HFF-Myc (cell line): ENCODE measurements around the gene ZBTB37.

Experiments used
- DNase-seq: peaks from one replicate; pipeline ENCODE4 v3.0.0-alpha.2; 2011; ENCODE audit warnings: low read depth; ENCODE audit errors: extremely low read depth
- H3K4me3 ChIP-seq: replicated peaks from 2 replicates; pipeline ENCODE4 v1.5.1; 2011; ENCODE audit warnings: low read depth, mild to moderate bottlenecking, control low read depth, low read length
- TF ChIP-seq, protein P1 (sequence below): IDR thresholded peaks from 2 replicates; pipeline ENCODE4 v1.5.1; 2012; ENCODE audit warnings: mild to moderate bottlenecking, low read depth, low read length, control low read depth; ENCODE audit errors: missing control alignments

The ZBTB37 gene

DNA sequence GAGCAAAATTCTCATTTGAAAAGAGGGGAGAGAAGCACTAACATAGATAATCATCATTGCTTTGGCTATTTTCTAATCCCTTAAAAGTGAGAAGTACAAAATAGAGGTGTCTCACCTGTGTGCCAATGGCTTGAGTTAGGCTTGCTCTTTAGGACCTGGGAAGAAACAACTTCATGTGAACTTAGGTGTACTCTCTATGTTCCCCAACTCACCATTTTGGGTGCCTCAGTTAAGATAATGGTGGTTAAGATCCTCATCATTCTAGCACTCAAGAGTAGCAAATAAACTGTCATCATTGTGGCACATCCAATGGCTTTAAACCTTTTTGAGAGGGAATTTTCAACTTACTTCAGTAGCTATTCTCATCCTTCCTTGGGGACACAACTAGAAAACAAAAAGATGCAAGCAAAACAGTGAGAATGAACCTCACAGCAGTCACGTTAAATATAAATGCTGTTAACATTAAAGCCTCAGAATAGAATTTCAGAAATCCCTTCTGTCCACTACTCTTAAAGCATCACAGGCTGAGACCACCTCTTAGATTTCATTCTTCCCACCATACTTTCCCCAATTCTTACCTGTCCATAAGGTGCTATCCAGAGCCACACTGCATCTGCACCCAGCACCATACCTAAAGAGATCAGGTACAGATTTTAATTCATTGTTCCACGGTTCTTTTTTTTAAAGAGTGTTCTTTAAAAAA is 1.6 kb upstream of the ZBTB37 start:
- TF ChIP-seq, protein P1, sequence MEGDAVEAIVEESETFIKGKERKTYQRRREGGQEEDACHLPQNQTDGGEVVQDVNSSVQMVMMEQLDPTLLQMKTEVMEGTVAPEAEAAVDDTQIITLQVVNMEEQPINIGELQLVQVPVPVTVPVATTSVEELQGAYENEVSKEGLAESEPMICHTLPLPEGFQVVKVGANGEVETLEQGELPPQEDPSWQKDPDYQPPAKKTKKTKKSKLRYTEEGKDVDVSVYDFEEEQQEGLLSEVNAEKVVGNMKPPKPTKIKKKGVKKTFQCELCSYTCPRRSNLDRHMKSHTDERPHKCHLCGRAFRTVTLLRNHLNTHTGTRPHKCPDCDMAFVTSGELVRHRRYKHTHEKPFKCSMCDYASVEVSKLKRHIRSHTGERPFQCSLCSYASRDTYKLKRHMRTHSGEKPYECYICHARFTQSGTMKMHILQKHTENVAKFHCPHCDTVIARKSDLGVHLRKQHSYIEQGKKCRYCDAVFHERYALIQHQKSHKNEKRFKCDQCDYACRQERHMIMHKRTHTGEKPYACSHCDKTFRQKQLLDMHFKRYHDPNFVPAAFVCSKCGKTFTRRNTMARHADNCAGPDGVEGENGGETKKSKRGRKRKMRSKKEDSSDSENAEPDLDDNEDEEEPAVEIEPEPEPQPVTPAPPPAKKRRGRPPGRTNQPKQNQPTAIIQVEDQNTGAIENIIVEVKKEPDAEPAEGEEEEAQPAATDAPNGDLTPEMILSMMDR: no peak
- no peak for DNase-seq
- peak overlapping the region; percentile 84 for H3K4me3 ChIP-seq

DNA sequence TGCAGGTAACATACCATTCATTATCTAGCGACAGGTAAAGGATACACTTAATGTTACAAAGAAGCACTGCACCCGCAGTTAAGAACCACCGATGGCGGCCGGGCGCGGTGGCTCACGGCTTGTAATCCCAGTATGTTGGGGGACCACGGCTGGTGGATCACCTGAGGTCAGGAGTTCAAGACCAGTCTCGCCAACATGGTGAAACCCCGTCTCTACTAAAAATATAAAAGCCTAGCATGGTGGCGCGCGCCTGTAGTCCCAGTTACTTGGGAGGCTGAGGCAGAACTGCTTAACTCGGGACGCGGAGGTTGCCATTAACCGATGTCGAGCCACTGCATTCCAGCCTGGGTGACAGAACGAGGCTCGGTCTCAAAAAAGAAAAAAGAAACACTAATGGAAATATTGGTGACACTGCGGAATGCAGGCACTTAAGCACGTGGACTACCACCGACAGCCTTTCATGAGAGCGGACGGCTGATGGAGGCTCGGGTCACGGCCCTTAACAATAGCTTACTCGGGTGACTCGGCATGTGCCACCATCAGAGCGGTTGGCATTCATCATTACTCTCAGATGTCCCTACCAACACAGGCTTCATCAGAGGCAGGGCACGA is 933 bp upstream of the ZBTB37 start:
- H3K4me3 ChIP-seq: peak overlapping the region; percentile 84
- DNase-seq: no peak
- TF ChIP-seq, protein P1: no peak

DNA sequence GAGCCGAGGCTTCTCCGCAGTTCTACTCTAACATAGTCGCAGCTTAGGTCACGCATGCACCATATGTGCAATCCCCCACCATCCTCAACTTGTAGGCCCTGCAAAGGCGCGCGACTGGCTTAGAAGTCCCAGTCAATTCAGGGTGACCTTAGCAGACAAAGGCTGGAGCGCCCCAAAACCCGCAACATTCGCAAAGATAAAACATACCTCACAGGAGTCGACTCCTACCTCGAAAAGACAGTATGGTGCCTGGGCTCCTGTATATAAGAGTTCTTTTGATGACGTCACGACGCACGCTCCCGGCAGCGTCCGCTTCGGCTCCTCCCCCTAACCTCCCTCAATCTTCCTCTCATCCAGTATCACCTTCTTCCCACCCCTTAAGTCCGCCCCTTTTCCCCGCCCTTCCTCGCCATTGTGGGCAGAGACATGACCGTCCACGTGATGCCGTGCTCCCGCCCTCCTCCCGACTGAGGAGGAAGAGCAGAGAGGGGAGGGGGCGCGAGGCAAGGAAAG is 371 bp upstream of the ZBTB37 start, which contains the start of gene GAS5:
TSS of gene GAS5 (minus strand) at position 237 of the 513 bp plus-strand sequence.
- peak within 1 kb of the TSS; percentile 84 for H3K4me3 ChIP-seq
- DNase-seq: peak; percentile 99
- TF ChIP-seq, protein P1: no peak

DNA sequence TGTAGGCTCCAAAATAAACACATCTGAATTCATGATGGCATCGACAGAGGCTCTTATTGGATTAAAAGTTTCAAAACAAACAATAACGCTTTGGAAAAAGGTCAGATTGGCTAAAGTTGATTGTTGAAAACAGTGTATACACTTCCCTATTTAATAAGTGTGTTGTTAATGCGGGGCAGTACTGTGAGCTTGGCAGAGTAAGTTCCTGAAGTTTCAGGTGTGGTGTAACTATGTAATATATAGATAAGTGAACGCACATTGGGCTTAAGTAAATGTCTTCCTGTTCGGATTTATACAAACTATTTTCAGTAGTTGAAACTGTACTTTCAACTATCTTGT is 810 bp downstream of the ZBTB37 start:
- TF ChIP-seq, protein P1: no peak
- no peak for DNase-seq
- peak overlapping the region; percentile 84 for H3K4me3 ChIP-seq

DNA sequence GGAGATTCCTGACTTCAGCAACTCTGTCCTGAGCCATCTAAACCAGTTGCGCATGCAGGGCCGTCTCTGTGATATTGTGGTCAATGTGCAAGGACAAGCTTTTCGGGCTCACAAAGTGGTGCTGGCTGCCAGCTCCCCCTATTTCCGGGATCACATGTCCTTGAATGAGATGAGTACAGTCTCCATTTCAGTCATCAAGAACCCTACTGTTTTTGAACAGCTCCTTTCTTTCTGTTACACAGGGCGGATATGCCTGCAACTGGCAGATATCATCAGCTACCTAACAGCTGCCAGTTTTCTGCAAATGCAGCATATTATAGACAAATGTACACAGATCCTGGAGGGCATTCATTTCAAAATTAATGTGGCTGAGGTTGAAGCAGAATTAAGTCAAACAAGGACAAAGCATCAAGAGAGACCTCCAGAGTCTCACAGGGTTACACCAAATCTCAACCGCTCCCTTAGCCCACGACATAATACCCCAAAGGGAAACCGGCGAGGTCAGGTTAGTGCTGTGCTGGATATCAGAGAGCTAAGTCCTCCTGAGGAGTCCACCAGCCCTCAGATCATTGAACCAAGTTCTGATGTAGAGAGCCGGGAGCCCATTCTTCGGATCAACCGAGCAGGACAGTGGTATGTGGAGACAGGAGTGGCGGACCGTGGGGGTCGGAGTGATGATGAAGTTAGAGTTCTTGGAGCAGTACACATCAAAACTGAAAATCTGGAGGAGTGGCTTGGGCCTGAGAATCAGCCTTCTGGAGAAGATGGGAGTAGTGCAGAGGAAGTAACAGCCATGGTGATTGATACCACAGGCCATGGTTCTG is 2.3 kb downstream of the ZBTB37 start:
- H3K4me3 ChIP-seq: no peak overlapping the region
- DNase-seq: no peak
- TF ChIP-seq, protein P1: no peak

DNA sequence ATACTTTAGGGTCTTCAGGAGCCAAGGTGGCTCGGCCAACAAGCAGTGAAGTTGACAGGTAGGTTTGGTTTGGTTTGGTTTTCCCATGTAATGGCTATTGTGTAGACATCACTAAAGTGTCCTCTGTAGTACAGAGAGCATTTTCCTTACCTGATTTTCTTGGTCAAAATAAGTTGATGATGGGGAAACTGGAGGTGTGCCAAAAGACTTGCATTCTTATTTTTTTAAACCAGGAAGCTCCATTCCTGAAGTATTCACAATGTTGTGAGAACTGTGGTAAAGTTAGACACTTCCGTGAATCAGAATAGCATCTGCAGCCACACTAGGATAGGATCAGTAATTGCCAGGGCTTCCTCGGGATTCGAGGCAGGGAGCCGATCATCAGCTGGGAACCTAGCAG is 2.9 kb downstream of the ZBTB37 start:
- no peak for DNase-seq
- TF ChIP-seq, protein P1: no peak
- no peak overlapping the region for H3K4me3 ChIP-seq
